Glutamatergic neuron (in vitro differentiated cells): ENCODE data around the gene MRTFA. TPM values are rescaled to one million over a fixed set of nuclear protein-coding genes. Genes with fewer than 3 reads are reported as not detected.
"Not testable (repeated sequence)": the region's sequence is repeated elsewhere in the genome, so short reads cannot be mapped to it uniquely, and the experiment has no call there.

Source experiments
- DNase-seq: peaks from one replicate; pipeline ENCODE4 v3.0.0; 2022
- H3K27ac Mint-ChIP-seq: one replicate; pipeline ENCODE4 v1.8.0; 2020; ENCODE audit warnings: mild to moderate bottlenecking, mixed read lengths, inconsistent platforms; ENCODE audit not compliant: unreplicated experiment
- H3K27me3 Mint-ChIP-seq: one replicate; pipeline ENCODE4 v1.8.0; 2020; ENCODE audit warnings: mild to moderate bottlenecking, moderate library complexity, mixed read lengths, inconsistent platforms; ENCODE audit not compliant: unreplicated experiment
- H3K36me3 Mint-ChIP-seq: one replicate; pipeline ENCODE4 v1.8.0; 2020; ENCODE audit warnings: mild to moderate bottlenecking, mixed read lengths, inconsistent platforms; ENCODE audit not compliant: unreplicated experiment
- H3K4me1 Mint-ChIP-seq: one replicate; pipeline ENCODE4 v1.8.0; 2020; ENCODE audit warnings: mild to moderate bottlenecking, low read depth, mixed read lengths, inconsistent platforms; ENCODE audit not compliant: unreplicated experiment
- H3K4me3 Mint-ChIP-seq: one replicate; pipeline ENCODE4 v1.8.0; 2020; ENCODE audit warnings: mild to moderate bottlenecking, mixed read lengths, inconsistent platforms; ENCODE audit not compliant: unreplicated experiment
- H3K9me3 Mint-ChIP-seq: one replicate; pipeline ENCODE4 v1.8.0; 2020; ENCODE audit warnings: mild to moderate bottlenecking, moderate library complexity, mixed read lengths, inconsistent platforms; ENCODE audit not compliant: unreplicated experiment
- total RNA-seq: library from RNA; stranded (reverse); fragmentation: NEBNext Ultra II Directional; extraction: Animal tissue kit (Norgen Biotek cat#: 25700); gene quantifications from one replicate; pipeline ENCODE4 v1.2.1, GENCODE V29; 2021; ENCODE audit not compliant: unreplicated experiment
- TF ChIP-seq, protein P1 (sequence below): fragments of 200-600 bp; sonication (generic); IDR thresholded peaks from one replicate; pipeline ENCODE4 v1.5.0; 2021; ENCODE audit not compliant: partially characterized antibody, unreplicated experiment

The MRTFA gene
- total RNA-seq, 1 donor from 2014 or later = 91.7 TPM

- TF ChIP-seq, protein P1, sequence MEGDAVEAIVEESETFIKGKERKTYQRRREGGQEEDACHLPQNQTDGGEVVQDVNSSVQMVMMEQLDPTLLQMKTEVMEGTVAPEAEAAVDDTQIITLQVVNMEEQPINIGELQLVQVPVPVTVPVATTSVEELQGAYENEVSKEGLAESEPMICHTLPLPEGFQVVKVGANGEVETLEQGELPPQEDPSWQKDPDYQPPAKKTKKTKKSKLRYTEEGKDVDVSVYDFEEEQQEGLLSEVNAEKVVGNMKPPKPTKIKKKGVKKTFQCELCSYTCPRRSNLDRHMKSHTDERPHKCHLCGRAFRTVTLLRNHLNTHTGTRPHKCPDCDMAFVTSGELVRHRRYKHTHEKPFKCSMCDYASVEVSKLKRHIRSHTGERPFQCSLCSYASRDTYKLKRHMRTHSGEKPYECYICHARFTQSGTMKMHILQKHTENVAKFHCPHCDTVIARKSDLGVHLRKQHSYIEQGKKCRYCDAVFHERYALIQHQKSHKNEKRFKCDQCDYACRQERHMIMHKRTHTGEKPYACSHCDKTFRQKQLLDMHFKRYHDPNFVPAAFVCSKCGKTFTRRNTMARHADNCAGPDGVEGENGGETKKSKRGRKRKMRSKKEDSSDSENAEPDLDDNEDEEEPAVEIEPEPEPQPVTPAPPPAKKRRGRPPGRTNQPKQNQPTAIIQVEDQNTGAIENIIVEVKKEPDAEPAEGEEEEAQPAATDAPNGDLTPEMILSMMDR = no peak
- Mint-ChIP-seq H3K4me1 (peaks cover 22% of the 10 kb centered on the region), H3K9me3 (peaks cover 2% of the 10 kb centered on the region), H3K4me3 (no peak overlapping the region), H3K36me3 (no peaks in the 10 kb centered on the region), H3K27ac (no peak overlapping the region), H3K27me3 (no peaks in the 10 kb centered on the region)
- DNase-seq = no peak
These were observed 30.2 kb downstream of the MRTFA start for GRCh38 chr22:40606306-40606705.

DNA sequence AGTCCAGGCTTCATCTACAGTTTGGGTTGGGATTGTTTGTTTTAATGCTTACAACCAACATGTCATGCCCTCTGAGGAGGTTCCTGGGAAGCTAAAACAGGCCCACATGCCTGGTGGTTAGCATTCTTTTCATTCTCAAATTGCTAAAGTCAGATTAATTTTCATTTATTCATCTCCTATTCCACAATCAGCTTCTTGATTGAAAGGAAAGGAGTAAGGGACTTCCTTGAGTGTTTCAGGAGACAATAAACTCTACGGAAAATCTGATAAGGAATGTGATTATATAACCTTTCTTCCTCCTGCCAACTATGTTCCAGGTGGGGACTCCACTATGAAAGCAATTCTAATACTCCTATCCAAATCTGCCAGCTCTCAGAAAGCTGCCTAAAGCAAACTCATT is 30.8 kb downstream of the MRTFA start:
- Mint-ChIP-seq H3K9me3 (peaks cover 2% of the 10 kb centered on the region), H3K36me3 (no peaks in the 10 kb centered on the region), H3K27me3 (no peaks in the 10 kb centered on the region), H3K4me3 (no peak overlapping the region), H3K27ac (peak overlapping the region; percentile 57), H3K4me1 (peaks cover 22% of the 10 kb centered on the region)
- TF ChIP-seq, protein P1 = no peak
- no peak for DNase-seq

DNA sequence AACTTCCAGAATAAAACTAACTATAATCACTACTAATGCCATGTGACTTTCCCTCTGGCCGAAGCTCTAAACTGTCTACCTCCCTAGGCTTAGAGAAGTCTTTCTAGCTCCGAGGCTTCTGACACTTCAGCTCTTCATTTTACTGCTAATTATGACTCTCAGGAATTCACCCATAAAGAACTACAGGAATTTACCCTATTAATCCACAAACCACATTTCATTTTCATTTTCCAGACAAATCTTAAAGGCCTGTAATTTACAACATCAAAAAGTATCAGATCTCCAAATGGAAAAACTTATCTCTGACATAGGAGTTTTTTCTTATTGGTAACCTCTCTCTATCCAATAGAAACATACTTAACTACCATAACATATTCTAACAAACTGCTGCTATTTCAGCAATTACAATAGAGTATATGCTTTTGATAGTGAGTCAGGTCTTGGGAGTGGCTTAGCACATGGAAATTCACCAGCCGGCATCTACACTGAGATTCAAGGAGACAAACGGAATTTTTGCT is 33.4 kb downstream of the MRTFA start:
- Mint-ChIP-seq H3K9me3 (peaks cover 2% of the 10 kb centered on the region), H3K4me1 (peaks cover 25% of the 10 kb centered on the region), H3K27me3 (no peaks in the 10 kb centered on the region), H3K4me3 (no peak overlapping the region), H3K27ac (no peak overlapping the region), H3K36me3 (no peaks in the 10 kb centered on the region)
- TF ChIP-seq, protein P1 = no peak
- DNase-seq = no peak

- H3K4me1 Mint-ChIP-seq = peaks cover 27% of the 10 kb centered on the region
- no peak overlapping the region for H3K27ac Mint-ChIP-seq
- no peak for DNase-seq
- H3K27me3 Mint-ChIP-seq = no peaks in the 10 kb centered on the region
- TF ChIP-seq, protein P1 = no peak
- H3K9me3 Mint-ChIP-seq = no peaks in the 10 kb centered on the region
- H3K4me3 Mint-ChIP-seq = no peak overlapping the region
- no peaks in the 10 kb centered on the region for H3K36me3 Mint-ChIP-seq
These were observed 34.3 kb downstream of the MRTFA start for GRCh38 chr22:40602231-40602630.

DNA sequence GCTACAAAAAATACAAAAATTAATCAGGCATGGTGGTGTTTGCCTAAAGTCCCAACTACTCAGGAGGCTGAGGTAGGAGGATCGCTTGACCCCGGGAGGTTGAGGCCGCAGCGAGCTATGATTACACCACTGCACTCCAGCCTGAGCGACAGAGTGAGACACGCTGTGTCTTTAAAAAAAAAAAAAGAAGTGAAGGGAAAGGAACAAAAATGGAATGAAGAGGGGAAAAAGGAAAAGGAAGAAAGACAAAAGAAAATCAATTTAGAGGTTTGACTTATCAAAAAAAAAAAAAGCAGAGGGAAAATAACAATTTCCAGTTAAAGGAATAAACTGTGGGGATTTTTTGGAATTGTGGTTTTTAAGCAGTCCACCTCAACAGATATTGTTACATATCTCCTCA is 36.8 kb downstream of the MRTFA start:
- Mint-ChIP-seq H3K9me3 (no peaks in the 10 kb centered on the region), H3K4me1 (peaks cover 23% of the 10 kb centered on the region), H3K4me3 (no peak overlapping the region), H3K27ac (no peak overlapping the region), H3K36me3 (no peaks in the 10 kb centered on the region), H3K27me3 (no peaks in the 10 kb centered on the region)
- DNase-seq = no peak
- TF ChIP-seq, protein P1 = no peak

DNA sequence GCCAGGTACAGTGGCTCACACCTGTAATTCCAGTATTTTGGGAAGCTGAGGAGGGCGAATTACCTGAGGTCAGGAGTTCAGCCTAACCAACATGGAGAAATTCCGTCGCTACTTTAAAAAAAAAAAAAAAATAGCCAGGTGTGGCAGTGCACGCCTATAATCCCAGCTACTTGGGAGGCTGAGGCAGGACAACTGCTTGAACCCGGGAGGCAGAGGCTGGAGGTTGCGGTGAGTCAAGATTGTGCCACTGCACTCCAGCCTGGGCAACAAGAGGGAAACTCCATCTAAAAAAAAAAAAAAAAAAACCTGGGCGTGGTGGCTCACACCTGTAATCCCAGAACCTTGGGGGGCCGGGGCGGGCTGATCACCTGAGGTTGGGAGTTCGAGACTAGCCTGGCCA is 37.8 kb downstream of the MRTFA start:
- H3K36me3 Mint-ChIP-seq, H3K27ac Mint-ChIP-seq, H3K27me3 Mint-ChIP-seq, H3K4me3 Mint-ChIP-seq, DNase-seq, H3K9me3 Mint-ChIP-seq: not testable (repeated sequence)
- peaks cover 27% of the 10 kb centered on the region for H3K4me1 Mint-ChIP-seq
